Mucosa of descending colon (tissue), 3 donors: ENCODE results near the gene TLX2. TPM values are rescaled to one million over a fixed set of nuclear protein-coding genes. Genes with fewer than 3 reads are reported as not detected.

ENCODE experiments used
- ATAC-seq: fragments of 200-7000 bp; cut with Tn5 transposase; one replicate; pipeline ENCODE4 v1.9.1; 2020; ENCODE audit warnings: mild to moderate bottlenecking, moderate library complexity
- DNase-seq, 3 donors: peaks; one replicate each; pipeline ENCODE4 v3.0.0-alpha.2; 2020
- H3K36me3 ChIP-seq: fragments of 200-600 bp; one replicate; pipeline ENCODE4 v1.8.0; 2021; ENCODE audit warnings: low read depth, mild to moderate bottlenecking
- H3K4me1 ChIP-seq: fragments of 200-600 bp; one replicate; pipeline ENCODE4 v1.8.0; 2021; ENCODE audit warnings: low read depth, mild to moderate bottlenecking
- H3K4me3 ChIP-seq: fragments of 200-600 bp; one replicate; pipeline ENCODE4 v1.8.0; 2021; ENCODE audit warnings: mild to moderate bottlenecking
- H3K9me3 ChIP-seq: fragments of 200-600 bp; one replicate; pipeline ENCODE4 v1.8.0; 2021; ENCODE audit warnings: mild to moderate bottlenecking
- intact Hi-C, 2 donors: fragments of 100-400 bp; cut with DNase I in 1 of 2; cut with micrococcal nuclease in 1 of 2; formaldehyde crosslinking; loops; one replicate each; pipeline versions ENCODE4 v1.11.0 to v1.11.1; 2022; cut with DNase I, micrococcal nuclease
- total RNA-seq, 3 donors: library from RNA; stranded (reverse); fragmentation: NEBNext Ultra II Directional in 2 of 3; extraction: Animal tissue kit (Norgen Biotek cat#: 25700) in 2 of 3; gene quantifications; one replicate each; pipeline versions ENCODE4 v1.2.1 to v1.2.4, GENCODE V29; 2021 to 2023
- TF ChIP-seq, protein P1 (sequence below): fragments of 200-600 bp; IDR thresholded peaks from one replicate; pipeline ENCODE4 v1.8.0; 2022; ENCODE audit warnings: antibody characterized with exemption, mild to moderate bottlenecking
- donor health status: DM: no; HTN: no; CAD: no; lungs with moderate emphysema.
- donor health status: DM: no; HTN: no; CAD: no.
- donor health status: DM: no; HTN: yes; CAD: no.

Gene TLX2
- total RNA-seq, 3 donors from 2014 or later, result 0.17 to 1.6 (median 0.51) TPM

- intact Hi-C loops, result no loop called here
- no peak overlapping the region for H3K4me3 ChIP-seq
- TF ChIP-seq, protein P1, sequence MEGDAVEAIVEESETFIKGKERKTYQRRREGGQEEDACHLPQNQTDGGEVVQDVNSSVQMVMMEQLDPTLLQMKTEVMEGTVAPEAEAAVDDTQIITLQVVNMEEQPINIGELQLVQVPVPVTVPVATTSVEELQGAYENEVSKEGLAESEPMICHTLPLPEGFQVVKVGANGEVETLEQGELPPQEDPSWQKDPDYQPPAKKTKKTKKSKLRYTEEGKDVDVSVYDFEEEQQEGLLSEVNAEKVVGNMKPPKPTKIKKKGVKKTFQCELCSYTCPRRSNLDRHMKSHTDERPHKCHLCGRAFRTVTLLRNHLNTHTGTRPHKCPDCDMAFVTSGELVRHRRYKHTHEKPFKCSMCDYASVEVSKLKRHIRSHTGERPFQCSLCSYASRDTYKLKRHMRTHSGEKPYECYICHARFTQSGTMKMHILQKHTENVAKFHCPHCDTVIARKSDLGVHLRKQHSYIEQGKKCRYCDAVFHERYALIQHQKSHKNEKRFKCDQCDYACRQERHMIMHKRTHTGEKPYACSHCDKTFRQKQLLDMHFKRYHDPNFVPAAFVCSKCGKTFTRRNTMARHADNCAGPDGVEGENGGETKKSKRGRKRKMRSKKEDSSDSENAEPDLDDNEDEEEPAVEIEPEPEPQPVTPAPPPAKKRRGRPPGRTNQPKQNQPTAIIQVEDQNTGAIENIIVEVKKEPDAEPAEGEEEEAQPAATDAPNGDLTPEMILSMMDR, result no peak
- ATAC-seq (no peak), DNase-seq (no peak)
- H3K4me1 ChIP-seq, result no peaks in the 10 kb centered on the region
- H3K9me3 ChIP-seq, result no peaks in the 10 kb centered on the region
- H3K36me3 ChIP-seq, result no peaks in the 10 kb centered on the region
These were observed 52.0 kb downstream of the TLX2 start for GRCh38 chr2:74566076-74566753.

GRCh38 chr2:74566754-74567085 is 52.5 kb downstream of the TLX2 start:
- Histone ChIP-seq H3K4me3 (no peak overlapping the region), H3K4me1 (no peaks in the 10 kb centered on the region), H3K36me3 (no peaks in the 10 kb centered on the region), H3K9me3 (no peaks in the 10 kb centered on the region)
- DNase-seq, result no peak
- TF ChIP-seq, protein P1, result no peak
- intact Hi-C loops, result no loop called here
- ATAC-seq, result peak; percentile 17

Other genes with a start within 250 kb of the TLX2 start
- gene SLC4A5, start 171.0 kb upstream of the TLX2 start, total RNA-seq, result 1 to 10 TPM; 2.1 to 3.1 (median 2.1) TPM
- 100 to 1,000 TPM; 114 to 159 (median 116) TPM for gene DCTN1, start 134.1 kb upstream of the TLX2 start, total RNA-seq
- 1 to 10 TPM in 2 of 3 donors, under 1 TPM in 1; 0.53 to 2.3 (median 1.9) TPM for gene C2orf81, start 92.8 kb upstream of the TLX2 start, total RNA-seq
- gene WDR54, start 92.7 kb upstream of the TLX2 start, total RNA-seq, result 1 to 10 TPM; 4.0 to 4.8 (median 4.5) TPM
- gene RTKN, start 72.5 kb upstream of the TLX2 start, total RNA-seq, result 10 to 100 TPM; 49.2 to 60.7 (median 49.7) TPM
- gene INO80B, start 59.4 kb upstream of the TLX2 start, total RNA-seq, result 10 to 100 TPM; 25.0 to 36.5 (median 32.3) TPM
- 10 to 100 TPM; 51.1 to 60.6 (median 56.1) TPM for gene WBP1, start 56.0 kb upstream of the TLX2 start, total RNA-seq
- gene MOGS, start 49.1 kb upstream of the TLX2 start, total RNA-seq, result 10 to 100 TPM; 45.7 to 64.0 (median 52.7) TPM
- gene MRPL53, start 41.8 kb upstream of the TLX2 start, total RNA-seq, result 10 to 100 TPM; 48.2 to 63.6 (median 57.1) TPM
- gene CCDC142, start 31.5 kb upstream of the TLX2 start, total RNA-seq, result 10 to 100 TPM; 22.6 to 36.5 (median 28.5) TPM
- 10 to 100 TPM; 27.2 to 34.1 (median 30.9) TPM for gene TTC31, start 31.4 kb upstream of the TLX2 start, total RNA-seq
- gene LBX2, start 14.8 kb upstream of the TLX2 start, total RNA-seq, result 1 to 10 TPM; 1.0 to 1.5 (median 1.5) TPM
- gene PCGF1, start 6.8 kb upstream of the TLX2 start, total RNA-seq, result 10 to 100 TPM; 20.3 to 29.1 (median 22.3) TPM
- gene DQX1, start 11.8 kb downstream of the TLX2 start, total RNA-seq, result 10 to 100 TPM; 17.9 to 58.3 (median 22.2) TPM
- 100 to 1,000 TPM; 108 to 179 (median 129) TPM for gene AUP1, start 15.3 kb downstream of the TLX2 start, total RNA-seq
- gene HTRA2, start 15.5 kb downstream of the TLX2 start, total RNA-seq, result 10 to 100 TPM; 22.2 to 37.1 (median 23.3) TPM
- 1 to 10 TPM; 2.2 to 6.9 (median 4.4) TPM for gene LOXL3, start 39.5 kb downstream of the TLX2 start, total RNA-seq
- gene DOK1, start 40.3 kb downstream of the TLX2 start, total RNA-seq, result 10 to 100 TPM; 16.5 to 18.9 (median 18.5) TPM
- gene M1AP, start 133.9 kb downstream of the TLX2 start, total RNA-seq, result under 1 TPM; 0.19 to 0.43 (median 0.31) TPM
- gene SEMA4F, start 139.8 kb downstream of the TLX2 start, total RNA-seq, result 1 to 10 TPM; 3.9 to 5.7 (median 4.4) TPM